DMS153 treated with DMSO at 0.1 percent for 48 hours (cell line): ENCODE measurements around the gene FIGN.

ENCODE experiments used
- DNase-seq: peaks from one replicate; lab custom pipeline; 2025; ENCODE audit not compliant: unreplicated experiment; lab: John Stamatoyannopoulos, UW

FIGN gene

GRCh38 chr2:163571423-163572102 lies 164.2 kb downstream of the FIGN start:
- DNase-seq: no peak

GRCh38 chr2:163570391-163570790 lies 165.4 kb downstream of the FIGN start:
- no peak for DNase-seq

GRCh38 chr2:163565192-163565591 lies 170.6 kb downstream of the FIGN start:
- DNase-seq: no peak

- DNase-seq: no peak
Measured at GRCh38 chr2:163564236-163564635, 171.6 kb downstream of the FIGN start.

- DNase-seq: no peak
Measured at GRCh38 chr2:163563336-163563735, 172.5 kb downstream of the FIGN start.

GRCh38 chr2:163558251-163559021 lies 177.4 kb downstream of the FIGN start:
- no peak for DNase-seq

- no peak for DNase-seq
Measured at GRCh38 chr2:163556511-163556910, 179.3 kb downstream of the FIGN start.

- no peak for DNase-seq
Measured at GRCh38 chr2:163554864-163555263, 180.9 kb downstream of the FIGN start.

- DNase-seq: no peak
Measured at GRCh38 chr2:163553601-163554000, 182.2 kb downstream of the FIGN start.

- no peak for DNase-seq
Measured at GRCh38 chr2:163552758-163553157, 183.1 kb downstream of the FIGN start.

- no peak for DNase-seq
Measured at GRCh38 chr2:163551616-163552373, 184.0 kb downstream of the FIGN start.

- DNase-seq: no peak
Measured at GRCh38 chr2:163548970-163549369, 186.8 kb downstream of the FIGN start.
